ENCODE data around the gene SLC30A10. TPM values are rescaled to one million over a fixed set of nuclear protein-coding genes. Genes with fewer than 3 reads are reported as not detected.

The SLC30A10 gene
- total and polyA plus RNA-seq, 2 of the 13 experiments (the other 11 are each of a cell fraction or from before 2014, with no cell fraction given): 20.9 to 30.2 TPM

- Histone ChIP-seq H3K4me1 (ENCODE audit: insufficient read depth, low read length) (peaks cover 48% of the 10 kb centered on the region), H3K4me2 (ENCODE audit: low read depth, low read length) (no peak overlapping the region), H2AFZ (ENCODE audit: low read length) (no peak overlapping the region), H3K4me3 (replicated peaks in 1 of 3; ENCODE audit: insufficient read depth in 1 of 3, low read depth in 2 of 3, low read length in 3 of 3) (no peak overlapping the region), H3K27ac (ENCODE audit: extremely low read length, insufficient read depth, low read length) (no peak overlapping the region), H4K20me1 (ENCODE audit: insufficient read depth, low read length) (no peaks in the 10 kb centered on the region), H3K9ac (ENCODE audit: insufficient read depth, low read depth, low read length) (no peak overlapping the region), H3K9me3 (ENCODE audit: low read length) (no peaks in the 10 kb centered on the region), H3K79me2 (ENCODE audit: insufficient read depth, low read length) (no peaks in the 10 kb centered on the region), H3K27me3 (ENCODE audit: control insufficient read depth in 1 of 2, insufficient read depth in 2 of 2, low read length in 2 of 2) (no peaks in the 10 kb centered on the region), H3K36me3 (replicated peaks in 1 of 2; ENCODE audit: control insufficient read depth in 1 of 2, insufficient read depth in 2 of 2, low read length in 2 of 2) (no peaks in the 10 kb centered on the region)
- no peak for DNase-seq (ENCODE audit: low spot score)
- no TSS peak for BruUV-seq (replicated peaks)
- TF ChIP-seq ZKSCAN8 (CRISPR knock-in tag; IDR thresholded peaks at IDR 0.05; ENCODE audit: borderline replicate concordance) (no peak), FOXP1 (IDR thresholded peaks at IDR 0.05) (no peak), FOXP1 (CRISPR knock-in tag; IDR thresholded peaks at IDR 0.05) (no peak), CREB1 (IDR thresholded peaks at IDR 0.05) (0 out of 2 replicates have a peak, but pooled peaks have one; percentile 27), CREB1 (CRISPR knock-in tag; IDR thresholded peaks at IDR 0.05) (no peak), RFXAP (CRISPR knock-in tag; IDR thresholded peaks at IDR 0.05; ENCODE audit: borderline replicate concordance) (no peak), ZKSCAN5 (CRISPR knock-in tag; IDR thresholded peaks at IDR 0.05) (no peak), FOXA3 (CRISPR knock-in tag; IDR thresholded peaks at IDR 0.05) (no peak), TFAP4 (IDR thresholded peaks at IDR 0.05; ENCODE audit: borderline replicate concordance, low read depth) (no peak), MIER3 (CRISPR knock-in tag; IDR thresholded peaks at IDR 0.05; ENCODE audit: borderline replicate concordance) (no peak), ATF7 (IDR thresholded peaks at IDR 0.05) (peak; percentile 89), ATF7 (CRISPR knock-in tag; IDR thresholded peaks at IDR 0.05) (no peak)
- TF ChIP-seq, protein P1, sequence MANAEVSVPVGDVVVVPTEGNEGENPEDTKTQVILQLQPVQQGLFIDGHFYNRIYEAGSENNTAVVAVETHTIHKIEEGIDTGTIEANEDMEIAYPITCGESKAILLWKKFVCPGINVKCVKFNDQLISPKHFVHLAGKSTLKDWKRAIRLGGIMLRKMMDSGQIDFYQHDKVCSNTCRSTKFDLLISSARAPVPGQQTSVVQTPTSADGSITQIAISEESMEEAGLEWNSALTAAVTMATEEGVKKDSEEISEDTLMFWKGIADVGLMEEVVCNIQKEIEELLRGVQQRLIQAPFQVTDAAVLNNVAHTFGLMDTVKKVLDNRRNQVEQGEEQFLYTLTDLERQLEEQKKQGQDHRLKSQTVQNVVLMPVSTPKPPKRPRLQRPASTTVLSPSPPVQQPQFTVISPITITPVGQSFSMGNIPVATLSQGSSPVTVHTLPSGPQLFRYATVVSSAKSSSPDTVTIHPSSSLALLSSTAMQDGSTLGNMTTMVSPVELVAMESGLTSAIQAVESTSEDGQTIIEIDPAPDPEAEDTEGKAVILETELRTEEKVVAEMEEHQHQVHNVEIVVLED (CRISPR knock-in tag; IDR thresholded peaks at IDR 0.05; ENCODE audit: borderline replicate concordance): no peak
- TF ChIP-seq, protein P2, sequence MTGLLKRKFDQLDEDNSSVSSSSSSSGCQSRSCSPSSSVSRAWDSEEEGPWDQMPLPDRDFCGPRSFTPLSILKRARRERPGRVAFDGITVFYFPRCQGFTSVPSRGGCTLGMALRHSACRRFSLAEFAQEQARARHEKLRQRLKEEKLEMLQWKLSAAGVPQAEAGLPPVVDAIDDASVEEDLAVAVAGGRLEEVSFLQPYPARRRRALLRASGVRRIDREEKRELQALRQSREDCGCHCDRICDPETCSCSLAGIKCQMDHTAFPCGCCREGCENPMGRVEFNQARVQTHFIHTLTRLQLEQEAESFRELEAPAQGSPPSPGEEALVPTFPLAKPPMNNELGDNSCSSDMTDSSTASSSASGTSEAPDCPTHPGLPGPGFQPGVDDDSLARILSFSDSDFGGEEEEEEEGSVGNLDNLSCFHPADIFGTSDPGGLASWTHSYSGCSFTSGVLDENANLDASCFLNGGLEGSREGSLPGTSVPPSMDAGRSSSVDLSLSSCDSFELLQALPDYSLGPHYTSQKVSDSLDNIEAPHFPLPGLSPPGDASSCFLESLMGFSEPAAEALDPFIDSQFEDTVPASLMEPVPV (CRISPR knock-in tag; IDR thresholded peaks at IDR 0.05): no peak
- CTCF ChIA-PET (ENCODE audit: low intra/inter-chr PET ratio, low total read pairs): no interaction called here
- no peak for FAIRE-seq
- intact Hi-C loops (cut with micrococcal nuclease; ENCODE audit: unreplicated experiment) (loop anchor here (5.0 kb wide), 1 partner anchor 44 kb away; no protein-coding TSS in a partner anchor), in situ Hi-C loops (cut with HindIII; ENCODE audit: extremely low pct_ligation_motif_present, low pct_unique_long_range_greater_than_20kb) (no loop called here)
- POLR2A ChIA-PET: no interaction called here
- no peak for ATAC-seq
These were observed 47.4 kb downstream of the SLC30A10 start for GRCh38 chr1:219880765-219881457.
